Measurements from ENCODE around the gene TRHDE. TPM values are rescaled to one million over a fixed set of nuclear protein-coding genes. Genes with fewer than 3 reads are reported as not detected.

Gene TRHDE
- total RNA-seq, 1 donor from 2014 or later = 0.64 TPM

DNA sequence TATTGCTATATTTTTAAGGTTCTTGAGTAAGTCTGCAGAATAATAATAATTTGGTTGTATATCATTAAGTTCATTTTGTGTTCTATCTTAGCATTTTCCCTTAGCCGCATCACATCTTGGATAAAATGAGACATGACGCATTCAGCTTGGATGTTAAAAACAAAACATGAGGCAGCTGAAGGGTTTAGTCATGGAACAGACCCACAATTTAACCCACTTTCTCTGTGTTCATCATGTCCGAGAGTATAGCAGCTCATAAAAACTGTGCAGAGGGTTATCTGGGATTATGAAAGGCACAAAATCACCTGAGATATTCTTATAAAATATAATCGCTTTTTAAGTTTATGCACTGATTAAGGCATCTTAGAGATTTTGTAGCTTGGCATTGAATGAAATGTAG is 219.3 kb downstream of the TRHDE start:
- no peak overlapping the region for H3K27ac Mint-ChIP-seq (ENCODE audit: unreplicated experiment)
- H3K27me3 Mint-ChIP-seq (ENCODE audit: unreplicated experiment) = no peaks in the 10 kb centered on the region
- TF ChIP-seq, protein P1, sequence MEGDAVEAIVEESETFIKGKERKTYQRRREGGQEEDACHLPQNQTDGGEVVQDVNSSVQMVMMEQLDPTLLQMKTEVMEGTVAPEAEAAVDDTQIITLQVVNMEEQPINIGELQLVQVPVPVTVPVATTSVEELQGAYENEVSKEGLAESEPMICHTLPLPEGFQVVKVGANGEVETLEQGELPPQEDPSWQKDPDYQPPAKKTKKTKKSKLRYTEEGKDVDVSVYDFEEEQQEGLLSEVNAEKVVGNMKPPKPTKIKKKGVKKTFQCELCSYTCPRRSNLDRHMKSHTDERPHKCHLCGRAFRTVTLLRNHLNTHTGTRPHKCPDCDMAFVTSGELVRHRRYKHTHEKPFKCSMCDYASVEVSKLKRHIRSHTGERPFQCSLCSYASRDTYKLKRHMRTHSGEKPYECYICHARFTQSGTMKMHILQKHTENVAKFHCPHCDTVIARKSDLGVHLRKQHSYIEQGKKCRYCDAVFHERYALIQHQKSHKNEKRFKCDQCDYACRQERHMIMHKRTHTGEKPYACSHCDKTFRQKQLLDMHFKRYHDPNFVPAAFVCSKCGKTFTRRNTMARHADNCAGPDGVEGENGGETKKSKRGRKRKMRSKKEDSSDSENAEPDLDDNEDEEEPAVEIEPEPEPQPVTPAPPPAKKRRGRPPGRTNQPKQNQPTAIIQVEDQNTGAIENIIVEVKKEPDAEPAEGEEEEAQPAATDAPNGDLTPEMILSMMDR (IDR thresholded peaks at IDR 0.05) = no peak
- no peak for DNase-seq (ENCODE audit: extremely low spot score, unreplicated experiment)
- no peak overlapping the region for H3K4me3 Mint-ChIP-seq (ENCODE audit: unreplicated experiment)
- no peaks in the 10 kb centered on the region for H3K4me1 Mint-ChIP-seq (ENCODE audit: unreplicated experiment)
- peaks cover 17% of the 10 kb centered on the region for H3K9me3 Mint-ChIP-seq (ENCODE audit: unreplicated experiment)
- no peaks in the 10 kb centered on the region for H3K36me3 Mint-ChIP-seq (ENCODE audit: unreplicated experiment)

DNA sequence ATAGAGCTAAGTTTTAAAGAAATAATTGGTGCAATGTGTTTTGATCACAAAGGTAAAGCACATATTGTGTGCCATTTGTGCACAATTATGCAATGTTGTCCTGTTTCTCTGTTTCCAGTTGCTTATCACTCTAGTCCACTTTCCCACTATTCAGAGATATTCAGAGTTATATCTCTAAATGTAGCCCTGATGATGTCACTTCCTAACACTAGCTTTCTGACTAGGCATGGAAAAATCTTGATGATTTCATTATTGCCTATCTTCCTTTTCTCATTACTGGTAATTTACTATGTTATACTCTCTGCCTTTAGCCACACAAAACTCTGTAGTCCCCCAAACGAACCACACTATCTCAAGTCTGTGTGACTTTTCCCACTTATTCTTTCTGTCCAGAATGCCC is 221.2 kb downstream of the TRHDE start:
- Mint-ChIP-seq H3K9me3 (ENCODE audit: unreplicated experiment) (peaks cover 4% of the 10 kb centered on the region), H3K4me1 (ENCODE audit: unreplicated experiment) (no peaks in the 10 kb centered on the region), H3K36me3 (ENCODE audit: unreplicated experiment) (no peaks in the 10 kb centered on the region), H3K4me3 (ENCODE audit: unreplicated experiment) (no peak overlapping the region), H3K27me3 (ENCODE audit: unreplicated experiment) (no peaks in the 10 kb centered on the region), H3K27ac (ENCODE audit: unreplicated experiment) (no peak overlapping the region)
- DNase-seq (ENCODE audit: extremely low spot score, unreplicated experiment) = no peak
- TF ChIP-seq, protein P1 (IDR thresholded peaks at IDR 0.05) = no peak

DNA sequence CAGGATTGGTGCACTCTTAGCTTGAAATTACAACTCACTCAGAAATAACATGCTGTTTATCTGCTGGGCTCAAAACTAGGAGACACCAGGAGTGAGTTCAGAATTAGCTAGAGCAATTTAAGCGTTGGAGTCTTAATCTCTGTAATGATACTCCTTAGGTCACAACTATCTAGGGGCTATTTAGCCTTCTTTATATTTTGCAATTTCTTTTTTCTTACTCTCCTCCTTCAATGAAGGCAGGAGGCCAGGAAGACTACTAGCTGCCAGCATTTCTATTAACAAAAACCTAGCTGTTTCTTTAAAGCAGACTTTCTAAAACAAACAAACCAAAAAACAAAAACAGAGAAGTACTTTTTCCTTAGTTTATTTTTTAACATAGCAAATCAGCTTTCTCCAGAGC is 226.2 kb downstream of the TRHDE start:
- Mint-ChIP-seq H3K27me3 (ENCODE audit: unreplicated experiment) (no peaks in the 10 kb centered on the region), H3K36me3 (ENCODE audit: unreplicated experiment) (no peaks in the 10 kb centered on the region), H3K9me3 (ENCODE audit: unreplicated experiment) (no peaks in the 10 kb centered on the region), H3K4me1 (ENCODE audit: unreplicated experiment) (no peaks in the 10 kb centered on the region), H3K27ac (ENCODE audit: unreplicated experiment) (no peak overlapping the region), H3K4me3 (ENCODE audit: unreplicated experiment) (no peak overlapping the region)
- TF ChIP-seq, protein P1 (IDR thresholded peaks at IDR 0.05) = no peak
- no peak for DNase-seq (ENCODE audit: extremely low spot score, unreplicated experiment)

DNA sequence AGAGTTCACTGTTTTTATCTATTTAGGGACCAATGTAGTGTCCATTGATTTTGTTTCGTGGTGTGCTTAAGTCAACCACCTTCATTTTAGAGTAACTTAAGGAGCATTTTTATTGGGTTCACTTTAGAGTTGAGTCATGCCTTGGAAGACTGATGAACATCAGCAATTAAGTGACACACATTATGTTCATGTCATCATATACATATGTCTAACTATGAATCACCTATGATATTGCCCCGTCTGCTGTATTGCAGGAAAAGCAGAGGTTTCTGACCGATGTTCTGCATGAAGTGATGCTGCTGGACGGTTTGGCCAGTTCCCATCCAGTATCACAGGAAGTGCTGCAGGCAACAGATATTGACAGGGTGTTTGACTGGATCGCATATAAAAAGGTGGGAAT is 227.1 kb downstream of the TRHDE start:
- Mint-ChIP-seq H3K27me3 (ENCODE audit: unreplicated experiment) (no peaks in the 10 kb centered on the region), H3K36me3 (ENCODE audit: unreplicated experiment) (no peaks in the 10 kb centered on the region), H3K4me3 (ENCODE audit: unreplicated experiment) (no peak overlapping the region), H3K27ac (ENCODE audit: unreplicated experiment) (no peak overlapping the region), H3K9me3 (ENCODE audit: unreplicated experiment) (no peaks in the 10 kb centered on the region), H3K4me1 (ENCODE audit: unreplicated experiment) (no peaks in the 10 kb centered on the region)
- DNase-seq (ENCODE audit: extremely low spot score, unreplicated experiment) = no peak
- TF ChIP-seq, protein P1 (IDR thresholded peaks at IDR 0.05) = no peak

DNA sequence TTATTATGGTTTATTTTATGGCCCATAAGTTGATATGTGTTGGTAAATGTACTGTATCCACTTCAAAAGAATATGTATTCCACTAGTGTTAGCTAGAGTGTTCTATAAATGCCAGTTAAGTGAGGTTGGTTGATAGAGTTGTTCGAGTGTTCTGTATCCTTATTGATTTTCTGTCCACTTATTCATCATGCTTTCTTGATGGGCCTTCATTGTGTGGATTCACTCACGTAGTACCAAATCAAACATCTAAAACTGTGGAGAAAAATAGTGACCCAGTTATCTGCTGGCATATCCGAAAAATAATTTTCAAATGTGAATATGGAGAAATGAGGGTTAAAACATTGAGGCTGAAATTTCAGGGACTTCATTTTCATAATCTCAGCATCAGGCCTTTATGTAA is 230.4 kb downstream of the TRHDE start:
- H3K27ac Mint-ChIP-seq (ENCODE audit: unreplicated experiment) = no peak overlapping the region
- TF ChIP-seq, protein P1 (IDR thresholded peaks at IDR 0.05) = no peak
- H3K36me3 Mint-ChIP-seq (ENCODE audit: unreplicated experiment) = no peaks in the 10 kb centered on the region
- no peaks in the 10 kb centered on the region for H3K9me3 Mint-ChIP-seq (ENCODE audit: unreplicated experiment)
- no peaks in the 10 kb centered on the region for H3K27me3 Mint-ChIP-seq (ENCODE audit: unreplicated experiment)
- no peaks in the 10 kb centered on the region for H3K4me1 Mint-ChIP-seq (ENCODE audit: unreplicated experiment)
- H3K4me3 Mint-ChIP-seq (ENCODE audit: unreplicated experiment) = no peak overlapping the region
- no peak for DNase-seq (ENCODE audit: extremely low spot score, unreplicated experiment)
